Smooth muscle cell (in vitro differentiated cells): ENCODE measurements around the gene YOD1. TPM values are rescaled to one million over a fixed set of nuclear protein-coding genes. Genes with fewer than 3 reads are reported as not detected.

Experiments
- DNase-seq: peaks from one replicate; lab custom pipeline; 2025; ENCODE audit not compliant: unreplicated experiment; lab: John Stamatoyannopoulos, UW
- H2AFZ ChIP-seq: fragments of 200-600 bp; sonication (generic); 2 replicates; pipeline ENCODE4 v1.6.0; 2016; ENCODE audit warnings: antibody characterized with exemption, low read depth, mild to moderate bottlenecking
- H3F3A ChIP-seq: fragments of 200-600 bp; sonication (generic); 2 replicates; pipeline ENCODE4 v1.6.0; 2017; ENCODE audit warnings: antibody characterized with exemption, low read depth
- H3K27ac ChIP-seq: fragments of 200-600 bp; sonication (generic); 2 replicates; pipeline ENCODE4 v1.5.1; 2016; ENCODE audit warnings: low read depth, mild to moderate bottlenecking
- H3K27me3 ChIP-seq: fragments of 200-600 bp; sonication (generic); 2 replicates; pipeline ENCODE4 v1.6.1; 2016; ENCODE audit warnings: low read depth, mild to moderate bottlenecking
- H3K36me3 ChIP-seq: fragments of 200-600 bp; sonication (generic); 2 replicates; pipeline ENCODE4 v1.5.1; 2016; ENCODE audit warnings: low read depth
- H3K4me1 ChIP-seq: fragments of 200-600 bp; sonication (generic); 2 replicates; pipeline ENCODE4 v1.5.1; 2016; ENCODE audit warnings: low read depth
- H3K4me2 ChIP-seq: fragments of 200-600 bp; sonication (generic); 2 replicates; pipeline ENCODE4 v1.6.0; 2016; ENCODE audit warnings: mild to moderate bottlenecking
- H3K4me3 ChIP-seq: fragments of 200-600 bp; sonication (generic); 2 replicates; pipeline ENCODE4 v1.5.1; 2016; ENCODE audit warnings: mild to moderate bottlenecking
- H3K79me2 ChIP-seq: fragments of 200-600 bp; sonication (generic); 2 replicates; pipeline ENCODE4 v1.6.0; 2016; ENCODE audit warnings: low read depth, mild to moderate bottlenecking
- H3K9ac ChIP-seq: fragments of 200-600 bp; sonication (generic); 2 replicates; pipeline ENCODE4 v1.6.0; 2016; ENCODE audit warnings: low read depth
- H3K9me3 ChIP-seq: fragments of 200-600 bp; sonication (generic); replicated peaks from 2 replicates; pipeline ENCODE4 v1.5.1; 2016; ENCODE audit warnings: low read depth
- H4K20me1 ChIP-seq: fragments of 200-600 bp; sonication (generic); 2 replicates; pipeline ENCODE4 v1.6.0; 2016; ENCODE audit warnings: low read depth
- WGBS: methylation state at CpG from one replicate; pipeline ENCODE4 v1.1.7; 2016; ENCODE audit warnings: low lambda C conversion rate; 5-methylcytosine and 5-hydroxymethylcytosine counted together
- polyA plus RNA-seq: library from polyadenylated mRNA; unstranded; fragments of >200 nt; fragmentation: Nextera tagmentation; extraction: Ambion mirVana; gene quantifications from 2 replicates; pipeline ENCODE4 v1.2.1, GENCODE V29; 2016
- total RNA-seq: library from RNA; depleted of rRNA; stranded (reverse); fragments of >200 nt; gene quantifications from 2 replicates; pipeline ENCODE4 v1.2.3, GENCODE V29; 2014
- TF ChIP-seq, protein P1 (sequence below): fragments of 200-600 bp; sonication (generic); IDR thresholded peaks from 2 replicates; pipeline ENCODE4 v1.5.1; 2017; ENCODE audit warnings: borderline replicate concordance, mild to moderate bottlenecking, antibody characterized with exemption; ENCODE audit not compliant: insufficient read depth, poor library complexity, severe bottlenecking

Gene YOD1
- total and polyA plus RNA-seq, 2 experiments from 2014 or later: 3.8 to 31.9 TPM

DNA sequence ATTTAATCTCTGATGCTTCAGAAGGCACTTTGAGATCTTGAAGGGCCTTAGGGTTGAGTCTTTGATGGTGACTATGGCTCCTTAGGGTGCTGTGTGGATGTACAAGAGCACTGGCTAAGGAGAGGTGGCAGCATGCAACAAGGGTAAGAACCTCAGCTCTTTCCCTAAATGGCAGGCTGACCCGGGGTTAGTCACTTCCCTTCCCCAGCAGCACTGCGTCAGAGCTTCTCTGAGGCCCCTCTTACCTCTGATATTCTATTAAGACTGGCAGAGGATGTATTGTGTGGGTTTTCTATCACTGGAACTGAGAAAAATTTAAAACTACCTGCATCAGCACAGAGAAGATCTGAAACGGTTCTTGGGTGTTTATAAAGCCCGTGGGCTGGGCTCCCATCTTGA is 30.3 kb downstream of the YOD1 start:
- H3K27ac ChIP-seq: peak overlapping the region; percentile 61

DNA sequence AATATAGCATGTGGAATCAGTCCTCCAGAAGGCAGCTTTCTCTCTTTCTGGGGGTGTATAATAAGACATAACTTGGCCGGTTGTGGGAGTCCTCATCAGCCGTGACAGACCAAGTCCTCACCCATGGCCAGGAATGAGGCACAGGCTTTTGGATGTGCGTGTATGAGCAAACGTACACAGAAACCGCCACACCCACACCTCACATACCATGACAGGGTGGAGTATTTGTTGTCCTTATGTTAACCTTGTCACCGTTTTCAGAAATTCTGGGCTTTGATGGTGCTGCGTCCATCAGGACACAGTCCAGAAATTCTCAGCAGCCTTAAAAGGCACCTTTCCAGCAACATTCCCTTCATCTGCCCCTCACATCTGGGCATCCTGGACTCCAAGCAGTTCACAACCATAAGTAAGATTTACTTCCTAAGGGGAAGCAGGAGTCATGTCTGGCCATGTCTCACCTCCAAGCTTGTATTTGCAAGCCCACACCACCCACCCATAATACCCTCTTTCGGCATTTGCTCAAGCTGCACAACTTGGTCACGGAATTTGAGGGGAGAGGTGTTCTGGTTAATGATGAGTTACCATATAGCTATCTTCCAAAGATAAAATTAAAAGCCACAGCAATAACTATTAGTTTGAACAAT is 30.8 kb downstream of the YOD1 start:
- Histone ChIP-seq H3K4me1 (peaks cover 15% of the 10 kb centered on the region), H3K27me3 (no peaks in the 10 kb centered on the region), H3K4me3 (no peak overlapping the region), H3K36me3 (no peaks in the 10 kb centered on the region), H3K27ac (peak overlapping the region; percentile 61), H3K79me2 (no peaks in the 10 kb centered on the region), H3K9ac (peak overlapping the region; percentile 26), H3K9me3 (no peaks in the 10 kb centered on the region), H2AFZ (no peak overlapping the region), H4K20me1 (no peaks in the 10 kb centered on the region), H3F3A (no peaks in the 10 kb centered on the region), H3K4me2 (peak overlapping the region; percentile 49)
- TF ChIP-seq, protein P1, sequence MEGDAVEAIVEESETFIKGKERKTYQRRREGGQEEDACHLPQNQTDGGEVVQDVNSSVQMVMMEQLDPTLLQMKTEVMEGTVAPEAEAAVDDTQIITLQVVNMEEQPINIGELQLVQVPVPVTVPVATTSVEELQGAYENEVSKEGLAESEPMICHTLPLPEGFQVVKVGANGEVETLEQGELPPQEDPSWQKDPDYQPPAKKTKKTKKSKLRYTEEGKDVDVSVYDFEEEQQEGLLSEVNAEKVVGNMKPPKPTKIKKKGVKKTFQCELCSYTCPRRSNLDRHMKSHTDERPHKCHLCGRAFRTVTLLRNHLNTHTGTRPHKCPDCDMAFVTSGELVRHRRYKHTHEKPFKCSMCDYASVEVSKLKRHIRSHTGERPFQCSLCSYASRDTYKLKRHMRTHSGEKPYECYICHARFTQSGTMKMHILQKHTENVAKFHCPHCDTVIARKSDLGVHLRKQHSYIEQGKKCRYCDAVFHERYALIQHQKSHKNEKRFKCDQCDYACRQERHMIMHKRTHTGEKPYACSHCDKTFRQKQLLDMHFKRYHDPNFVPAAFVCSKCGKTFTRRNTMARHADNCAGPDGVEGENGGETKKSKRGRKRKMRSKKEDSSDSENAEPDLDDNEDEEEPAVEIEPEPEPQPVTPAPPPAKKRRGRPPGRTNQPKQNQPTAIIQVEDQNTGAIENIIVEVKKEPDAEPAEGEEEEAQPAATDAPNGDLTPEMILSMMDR: no peak
- WGBS: 72% methylated on average over 9 of the region's 9 CpGs
- no peak for DNase-seq

More for the DNA sequence above, 30.3 kb downstream of the YOD1 start:
- Histone ChIP-seq H3K27me3 (no peaks in the 10 kb centered on the region), H3K9me3 (no peaks in the 10 kb centered on the region), H3K9ac (peak overlapping the region; percentile 26), H3K4me2 (peak overlapping the region; percentile 49), H3F3A (no peaks in the 10 kb centered on the region), H3K4me1 (peaks cover 20% of the 10 kb centered on the region), H3K4me3 (no peak overlapping the region), H3K79me2 (no peaks in the 10 kb centered on the region), H2AFZ (no peak overlapping the region), H3K36me3 (no peaks in the 10 kb centered on the region), H4K20me1 (no peaks in the 10 kb centered on the region)
- 60% methylated on average over 4 of the region's 4 CpGs for WGBS
- no peak for DNase-seq
- TF ChIP-seq, protein P1: no peak

- Histone ChIP-seq H3K36me3 (no peaks in the 10 kb centered on the region), H3K4me3 (no peak overlapping the region), H3K79me2 (no peaks in the 10 kb centered on the region), H3K9ac (no peak overlapping the region), H4K20me1 (no peaks in the 10 kb centered on the region), H2AFZ (no peak overlapping the region), H3K27me3 (no peaks in the 10 kb centered on the region), H3K27ac (peak overlapping the region; percentile 61), H3K4me2 (no peak overlapping the region), H3K4me1 (peaks cover 12% of the 10 kb centered on the region), H3K9me3 (no peaks in the 10 kb centered on the region), H3F3A (no peaks in the 10 kb centered on the region)
- DNase-seq: no peak
- 45% methylated on average over 2 of the region's 2 CpGs for whole genome bisulfite sequencing
- TF ChIP-seq, protein P1: no peak
Measured at GRCh38 chr1:207019661-207020060, 31.3 kb downstream of the YOD1 start.

DNA sequence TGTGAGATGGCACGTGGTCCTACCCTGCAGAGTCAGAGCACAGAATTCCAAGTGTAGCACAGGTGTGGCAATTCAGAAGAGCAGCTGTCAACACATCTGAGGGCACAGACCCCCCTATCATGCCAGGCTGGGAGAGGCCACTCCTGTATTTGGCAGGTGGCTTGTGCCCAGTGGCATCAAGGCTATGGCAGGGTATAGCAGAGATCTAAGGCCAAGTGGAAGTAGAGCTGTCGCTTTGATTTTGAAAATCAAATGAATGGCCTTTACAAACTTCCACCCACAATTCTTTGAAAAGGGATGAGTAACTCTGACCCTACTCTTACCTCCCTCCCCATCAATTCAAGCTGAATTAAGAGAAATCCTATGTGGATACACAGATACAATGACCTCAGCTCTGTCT is 31.8 kb downstream of the YOD1 start:
- H2AFZ ChIP-seq: no peak overlapping the region
- H3K27me3 ChIP-seq: no peaks in the 10 kb centered on the region
- no peak for DNase-seq
- no peaks in the 10 kb centered on the region for H3K9me3 ChIP-seq
- H3F3A ChIP-seq: no peaks in the 10 kb centered on the region
- H3K79me2 ChIP-seq: no peaks in the 10 kb centered on the region
- peaks cover 9% of the 10 kb centered on the region for H3K4me1 ChIP-seq
- TF ChIP-seq, protein P1: no peak
- H3K27ac ChIP-seq: peak overlapping the region; percentile 61
- WGBS: 97% methylated on average over 2 of the region's 2 CpGs
- H4K20me1 ChIP-seq: no peaks in the 10 kb centered on the region
- H3K4me2 ChIP-seq: no peak overlapping the region
- H3K36me3 ChIP-seq: no peaks in the 10 kb centered on the region
- H3K4me3 ChIP-seq: no peak overlapping the region
- no peak overlapping the region for H3K9ac ChIP-seq
